OCI-M2 (cell line): Measurements from ENCODE around the gene FAAP100.

Experiments used
- DNase-seq: peaks from one replicate; lab custom pipeline; 2025; ENCODE audit not compliant: unreplicated experiment; lab: John Stamatoyannopoulos, UW

Gene FAAP100

GRCh38 chr17:81577278-81578000, 25.3 kb upstream of the FAAP100 start:
- DNase-seq, result no peak

- no peak for DNase-seq
Observed at GRCh38 chr17:81576621-81577277, 24.6 kb upstream of the FAAP100 start.

GRCh38 chr17:81575836-81576235, 23.7 kb upstream of the FAAP100 start:
- no peak for DNase-seq

GRCh38 chr17:81574643-81574956, 22.4 kb upstream of the FAAP100 start:
- no peak for DNase-seq

- DNase-seq, result no peak
Observed at GRCh38 chr17:81573794-81574642, 21.9 kb upstream of the FAAP100 start.

- DNase-seq, result no peak
Observed at GRCh38 chr17:81572563-81573168, 20.5 kb upstream of the FAAP100 start.

GRCh38 chr17:81570964-81571363, 18.8 kb upstream of the FAAP100 start:
- no peak for DNase-seq

GRCh38 chr17:81569986-81570514, 17.9 kb upstream of the FAAP100 start:
- DNase-seq, result no peak

- DNase-seq, result no peak
Observed at GRCh38 chr17:81568416-81568815, 16.3 kb upstream of the FAAP100 start.

- DNase-seq, result no peak
Observed at GRCh38 chr17:81567191-81567590, 15.0 kb upstream of the FAAP100 start.

- no peak for DNase-seq
Observed at GRCh38 chr17:81566461-81567126, 14.4 kb upstream of the FAAP100 start.

- DNase-seq, result no peak
Observed at GRCh38 chr17:81565231-81565630, 13.1 kb upstream of the FAAP100 start.

- DNase-seq, result no peak
Observed at GRCh38 chr17:81564778-81565177, 12.6 kb upstream of the FAAP100 start.

- DNase-seq, result no peak
Observed at GRCh38 chr17:81563861-81564586, 11.9 kb upstream of the FAAP100 start.

GRCh38 chr17:81561494-81561885, 9.3 kb upstream of the FAAP100 start:
- DNase-seq, result no peak

- no peak for DNase-seq
Observed at GRCh38 chr17:81558941-81559806, 7.0 kb upstream of the FAAP100 start.

GRCh38 chr17:81558115-81558468, 5.9 kb upstream of the FAAP100 start:
- no peak for DNase-seq

- no peak for DNase-seq
Observed at GRCh38 chr17:81557276-81558114, 5.3 kb upstream of the FAAP100 start.
